NT2/D1 (cell line): Measurements from ENCODE around the gene NTRK3.
"Not testable (repeated sequence)": the region's sequence is repeated elsewhere in the genome, so short reads cannot be mapped to it uniquely, and the experiment has no call there.

Source experiments
- DNase-seq: peaks from one replicate; pipeline ENCODE4 v3.0.0-alpha.2; 2011; ENCODE audit warnings: low read depth, low spot score
- H3K27me3 ChIP-seq: 2 replicates; pipeline ENCODE4 v1.6.0; 2011; ENCODE audit warnings: mild to moderate bottlenecking; ENCODE audit not compliant: insufficient read length, insufficient read depth
- H3K36me3 ChIP-seq: 2 replicates; pipeline ENCODE4 v1.6.1; 2011; ENCODE audit warnings: mild to moderate bottlenecking, low read length, mixed read lengths; ENCODE audit not compliant: insufficient read depth, insufficient read length
- H3K4me1 ChIP-seq: 2 replicates; pipeline ENCODE4 v1.5.1; 2011; ENCODE audit not compliant: insufficient read depth, insufficient read length
- H3K4me3 ChIP-seq: 2 replicates; pipeline ENCODE4 v1.5.1; 2011; ENCODE audit warnings: low read depth; ENCODE audit not compliant: insufficient read length
- H3K9ac ChIP-seq: 2 replicates; pipeline ENCODE4 v1.6.0; 2011; ENCODE audit warnings: low read depth; ENCODE audit not compliant: insufficient read length
- H3K9me3 ChIP-seq: 2 replicates; pipeline ENCODE4 v1.5.1; 2011; ENCODE audit warnings: mild to moderate bottlenecking, low read length; ENCODE audit not compliant: insufficient read depth
- SUZ12 ChIP-seq: IDR thresholded peaks from 2 replicates; pipeline ENCODE4 v1.6.1; 2011; ENCODE audit not compliant: insufficient read length, insufficient read depth; ENCODE audit errors: extremely low read depth
- YY1 ChIP-seq: IDR thresholded peaks from 2 replicates; pipeline ENCODE4 v1.6.1; 2011; ENCODE audit not compliant: insufficient read length, insufficient read depth
- ZNF274 ChIP-seq: IDR thresholded peaks from 2 replicates; pipeline ENCODE4 v1.6.1; 2011; ENCODE audit warnings: mild to moderate bottlenecking, low read depth, low read length

NTRK3 gene

DNA sequence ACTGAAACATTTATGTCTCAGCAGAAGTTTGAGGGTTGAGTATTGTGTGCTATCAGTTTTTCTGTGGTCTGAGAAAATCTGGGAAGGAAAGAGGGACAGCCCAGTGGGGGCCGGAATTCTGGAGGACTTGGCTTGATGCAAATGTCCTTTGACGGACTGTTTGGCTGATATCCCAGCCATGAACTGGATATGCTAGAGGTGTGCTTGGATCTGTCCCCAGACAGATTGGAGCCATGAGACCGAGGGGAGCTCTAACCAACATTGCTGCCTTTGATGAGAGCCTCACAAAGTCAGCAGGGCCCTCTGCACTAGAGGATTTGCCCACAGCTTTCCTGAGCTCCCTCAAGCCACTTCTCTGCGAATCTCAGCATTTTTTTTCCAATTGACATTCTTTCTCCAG is 405.6 kb downstream of the NTRK3 start:
- Histone ChIP-seq H3K9me3 (no peaks in the 10 kb centered on the region), H3K4me3 (no peak overlapping the region), H3K27me3 (peaks cover 6% of the 10 kb centered on the region), H3K36me3 (no peaks in the 10 kb centered on the region), H3K9ac (no peak overlapping the region), H3K4me1 (no peaks in the 10 kb centered on the region)
- no peak for DNase-seq
- TF ChIP-seq SUZ12 (no peak), ZNF274 (no peak), YY1 (no peak)

- no peak overlapping the region for H3K9ac ChIP-seq
- H3K4me3 ChIP-seq = no peak overlapping the region
- DNase-seq = no peak
- peaks cover 3% of the 10 kb centered on the region for H3K27me3 ChIP-seq
- no peaks in the 10 kb centered on the region for H3K9me3 ChIP-seq
- no peak for TF ChIP-seq SUZ12
- TF ChIP-seq ZNF274 = no peak
- no peak for TF ChIP-seq YY1
- H3K4me1 ChIP-seq = no peaks in the 10 kb centered on the region
- H3K36me3 ChIP-seq = no peaks in the 10 kb centered on the region
Measured at GRCh38 chr15:87849181-87849580, 407.4 kb downstream of the NTRK3 start.

GRCh38 chr15:87848012-87848411 is 408.5 kb downstream of the NTRK3 start:
- Histone ChIP-seq H3K4me1 (no peaks in the 10 kb centered on the region), H3K36me3 (no peaks in the 10 kb centered on the region), H3K27me3 (peaks cover 6% of the 10 kb centered on the region), H3K4me3 (no peak overlapping the region), H3K9me3 (no peaks in the 10 kb centered on the region), H3K9ac (no peak overlapping the region)
- no peak for TF ChIP-seq YY1
- no peak for TF ChIP-seq ZNF274
- TF ChIP-seq SUZ12 = no peak
- no peak for DNase-seq

- no peaks in the 10 kb centered on the region for H3K4me1 ChIP-seq
- H3K9me3 ChIP-seq = no peaks in the 10 kb centered on the region
- no peak for DNase-seq
- H3K27me3 ChIP-seq = peaks cover 6% of the 10 kb centered on the region
- no peaks in the 10 kb centered on the region for H3K36me3 ChIP-seq
- no peak overlapping the region for H3K9ac ChIP-seq
- no peak overlapping the region for H3K4me3 ChIP-seq
- no peak for TF ChIP-seq YY1
- no peak for TF ChIP-seq SUZ12
- TF ChIP-seq ZNF274 = no peak
Measured at GRCh38 chr15:87846746-87847145, 409.8 kb downstream of the NTRK3 start.

- Histone ChIP-seq H3K36me3 (no peaks in the 10 kb centered on the region), H3K4me1 (no peaks in the 10 kb centered on the region), H3K27me3 (peaks cover 15% of the 10 kb centered on the region), H3K9ac (no peak overlapping the region), H3K9me3 (no peaks in the 10 kb centered on the region; the same call in 1 of the 2 replicates), H3K4me3 (no peak overlapping the region)
- TF ChIP-seq SUZ12 (no peak), ZNF274 (no peak), YY1 (no peak)
- no peak for DNase-seq
Measured at GRCh38 chr15:87843312-87843711, 413.2 kb downstream of the NTRK3 start.

GRCh38 chr15:87841426-87841998 is 415.0 kb downstream of the NTRK3 start:
- H3K36me3 ChIP-seq = no peaks in the 10 kb centered on the region
- H3K9ac ChIP-seq = no peak overlapping the region
- no peaks in the 10 kb centered on the region for H3K4me1 ChIP-seq
- TF ChIP-seq ZNF274 (no peak), SUZ12 (no peak), YY1 (no peak)
- DNase-seq = no peak
- peaks cover 12% of the 10 kb centered on the region for H3K27me3 ChIP-seq
- H3K4me3 ChIP-seq = no peak overlapping the region
- H3K9me3 ChIP-seq = no peaks in the 10 kb centered on the region; the same call in 1 of the 2 replicates

- H3K9me3 ChIP-seq, DNase-seq, H3K4me1 ChIP-seq, H3K36me3 ChIP-seq, H3K9ac ChIP-seq, H3K27me3 ChIP-seq, H3K4me3 ChIP-seq: not testable (repeated sequence)
Measured at GRCh38 chr15:87835830-87836229, 420.7 kb downstream of the NTRK3 start.

- H3K9me3 ChIP-seq, H3K9ac ChIP-seq, H3K36me3 ChIP-seq, H3K4me3 ChIP-seq, DNase-seq, H3K4me1 ChIP-seq: not testable (repeated sequence)
- H3K27me3 ChIP-seq = peaks cover 21% of the 10 kb centered on the region
Measured at GRCh38 chr15:87833333-87833732, 423.2 kb downstream of the NTRK3 start.
